ENCODE measurements around the gene TMPRSS11A.

- no peak for TF ChIP-seq ELF4 (IDR thresholded peaks at IDR 0.05)
- no peak for TF ChIP-seq FOXK2 (IDR thresholded peaks at IDR 0.05)
- TF ChIP-seq SP1 (IDR thresholded peaks at IDR 0.05), result no peak
- no peak for TF ChIP-seq ARNT (IDR thresholded peaks at IDR 0.05)
- TF ChIP-seq ZNF384 (IDR thresholded peaks at IDR 0.05), result no peak
- TF ChIP-seq NFRKB (IDR thresholded peaks at IDR 0.05), result no peak
- TF ChIP-seq FOXA1 (IDR thresholded peaks at IDR 0.05), result no peak
- no peak for TF ChIP-seq CTBP1 (IDR thresholded peaks at IDR 0.05; ENCODE audit: borderline replicate concordance)
- no peak for TF ChIP-seq BHLHE40 (IDR thresholded peaks at IDR 0.05; ENCODE audit: borderline replicate concordance)
- TF ChIP-seq HDGF (IDR thresholded peaks at IDR 0.05; ENCODE audit: borderline replicate concordance), result no peak
- TF ChIP-seq FOXM1 (IDR thresholded peaks at IDR 0.05; ENCODE audit: borderline replicate concordance), result no peak
- TF ChIP-seq PKNOX1 (IDR thresholded peaks at IDR 0.05), result no peak
- TF ChIP-seq TARDBP (IDR thresholded peaks at IDR 0.05), result no peak
- no peak for TF ChIP-seq SUZ12 (IDR thresholded peaks at IDR 0.05)
These were observed 32.8 kb upstream of the TMPRSS11A start for GRCh38 chr4:67996127-67996526.

Measured in HEK293T (cell line).